ENCODE results near the gene VWC2L.

The VWC2L gene

GRCh38 chr2:214410918-214411554 lies at the start of gene VWC2L:
TSS of gene VWC2L (plus strand) at chr2:214411054. CDS start at chr2:214414194, 3,140 bp downstream.
- no peak for DNase-seq

- no peak for DNase-seq
Observed at GRCh38 chr2:214361116-214361515, 49.7 kb upstream of the VWC2L start.

- no peak for DNase-seq
Observed at GRCh38 chr2:214365549-214365948, 45.3 kb upstream of the VWC2L start.

GRCh38 chr2:214367171-214367570 lies 43.7 kb upstream of the VWC2L start:
- DNase-seq, result no peak

DNA sequence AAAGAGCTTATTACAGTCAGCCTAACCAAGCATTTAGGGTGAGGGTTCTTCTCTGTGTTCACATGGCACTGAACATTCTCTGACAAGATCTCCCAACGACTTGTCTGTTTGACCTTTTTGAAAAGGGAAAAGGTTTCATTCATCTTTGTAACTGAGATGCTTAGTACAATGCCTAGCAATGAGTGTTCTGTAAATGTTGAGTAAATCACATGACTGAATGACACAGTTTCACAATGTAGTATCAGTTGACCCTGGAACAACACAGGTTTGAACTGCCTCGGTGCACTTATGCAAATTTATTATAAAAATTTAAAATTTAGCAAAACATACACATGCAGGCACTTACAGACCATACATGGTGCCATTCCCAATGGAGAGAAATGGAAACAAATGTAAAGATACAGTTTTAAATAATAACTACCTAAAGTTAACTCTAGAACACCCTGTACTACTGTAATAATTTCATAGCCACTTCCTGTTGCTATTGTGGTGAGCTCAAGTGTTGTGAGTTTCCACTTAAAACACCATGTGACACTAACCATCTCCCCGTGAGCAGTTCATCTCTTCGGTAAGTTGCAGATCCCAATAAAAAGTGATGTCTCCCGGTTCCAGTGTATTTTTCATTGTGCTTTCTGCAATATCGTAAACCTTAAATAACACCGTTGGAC lies 34.1 kb upstream of the VWC2L start:
- no peak for DNase-seq

DNA sequence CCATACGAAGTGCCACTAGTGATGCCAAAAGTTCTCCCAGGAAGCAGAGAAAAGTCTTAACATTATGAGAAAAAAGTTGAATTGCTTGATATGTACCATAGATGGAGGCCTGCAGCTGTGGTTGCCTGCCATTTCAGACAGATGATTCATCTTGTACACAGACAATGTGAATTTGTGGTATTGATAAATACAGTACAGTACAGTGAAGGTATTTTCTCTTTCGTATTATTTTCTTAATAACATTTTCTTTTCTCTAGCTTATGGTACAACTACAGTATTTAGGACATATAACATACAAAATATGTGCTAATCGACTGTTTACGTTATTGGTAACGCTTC lies 33.6 kb upstream of the VWC2L start:
- DNase-seq, result no peak

DNA sequence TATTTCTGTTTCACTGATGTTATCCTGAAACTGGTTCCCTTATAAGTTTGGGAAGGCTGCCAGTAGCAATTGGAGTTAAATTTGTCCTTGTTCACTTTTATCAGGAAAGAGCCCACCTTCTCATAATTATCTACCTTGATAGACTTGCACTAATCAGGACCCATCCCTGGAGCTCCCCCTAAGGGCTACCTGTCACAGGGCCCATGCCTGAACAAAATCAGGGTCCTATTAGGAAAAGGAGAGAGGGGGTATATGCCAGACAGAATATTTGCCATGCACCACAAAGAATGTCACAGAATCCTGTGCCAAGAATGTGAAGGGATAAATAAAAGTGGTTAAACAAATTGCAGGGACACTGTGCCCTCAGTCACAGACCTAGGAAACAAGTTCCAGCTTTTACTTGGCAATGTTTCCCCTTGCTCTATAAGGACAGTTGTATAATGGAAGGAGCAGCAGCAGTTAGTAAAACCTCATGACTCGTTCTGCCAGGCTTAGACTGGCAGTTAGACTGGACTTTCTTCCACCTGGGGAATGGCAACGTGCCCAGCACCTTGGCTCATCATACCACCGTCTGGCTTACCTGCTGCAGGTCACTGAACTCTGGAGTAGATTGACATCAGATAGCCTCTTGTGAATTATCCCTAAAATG lies 32.3 kb upstream of the VWC2L start:
- no peak for DNase-seq

DNA sequence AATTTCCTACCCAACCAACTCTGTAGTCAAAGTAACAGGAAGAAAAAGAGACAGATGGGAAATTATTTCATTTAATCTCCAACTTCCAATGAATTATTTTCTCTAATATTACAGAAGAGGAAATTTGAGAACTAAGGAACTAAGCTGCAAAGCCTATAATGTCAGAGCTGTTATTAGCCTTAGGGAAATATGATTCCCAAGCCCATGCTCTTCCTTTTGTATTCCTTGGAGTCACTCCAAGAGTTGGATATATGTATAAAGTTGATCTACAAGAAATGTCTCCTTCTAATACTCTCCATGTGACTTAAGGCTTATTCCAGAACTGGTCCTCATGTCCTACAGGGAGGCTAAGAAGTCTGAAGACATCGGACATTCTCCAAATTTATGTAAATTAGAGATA lies 31.6 kb upstream of the VWC2L start:
- DNase-seq, result no peak

DNA sequence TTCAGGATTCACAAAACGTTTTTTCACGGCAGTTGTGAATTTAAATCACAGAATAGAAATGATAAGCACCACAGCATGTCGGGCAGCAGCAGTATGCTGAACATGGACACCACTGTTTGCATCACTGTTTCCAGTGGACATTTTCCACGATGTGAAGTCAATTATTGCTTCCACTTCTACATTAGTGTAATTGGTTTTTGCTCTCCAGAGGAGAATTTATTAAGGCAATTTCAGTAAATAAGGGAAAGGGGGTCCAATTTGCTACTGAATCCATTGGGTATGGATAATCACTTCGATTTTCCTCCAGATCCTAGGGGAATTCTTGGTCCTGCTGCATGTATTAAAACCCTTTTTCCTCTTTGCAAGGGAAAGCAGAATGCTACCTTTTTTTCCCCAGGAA lies 30.2 kb upstream of the VWC2L start:
- no peak for DNase-seq

DNA sequence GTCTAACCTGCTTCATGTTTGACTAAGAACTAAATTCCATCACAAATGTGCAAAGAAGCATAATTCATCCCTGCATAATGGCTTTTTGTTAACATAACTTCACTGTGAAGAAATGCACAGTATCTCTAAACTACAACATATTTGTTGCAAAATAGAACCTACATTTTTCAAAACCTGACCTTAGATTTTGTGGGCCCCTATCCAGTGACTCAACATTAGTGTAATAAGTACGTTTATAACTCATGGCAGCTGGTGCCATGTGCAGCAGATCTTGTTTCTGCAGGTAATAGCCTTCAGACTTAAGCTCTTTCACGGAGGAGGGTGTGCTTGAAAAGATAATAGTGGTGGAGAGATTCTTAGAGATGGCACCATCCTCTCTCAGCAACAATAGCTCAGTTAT lies 28.6 kb upstream of the VWC2L start:
- DNase-seq, result no peak

DNA sequence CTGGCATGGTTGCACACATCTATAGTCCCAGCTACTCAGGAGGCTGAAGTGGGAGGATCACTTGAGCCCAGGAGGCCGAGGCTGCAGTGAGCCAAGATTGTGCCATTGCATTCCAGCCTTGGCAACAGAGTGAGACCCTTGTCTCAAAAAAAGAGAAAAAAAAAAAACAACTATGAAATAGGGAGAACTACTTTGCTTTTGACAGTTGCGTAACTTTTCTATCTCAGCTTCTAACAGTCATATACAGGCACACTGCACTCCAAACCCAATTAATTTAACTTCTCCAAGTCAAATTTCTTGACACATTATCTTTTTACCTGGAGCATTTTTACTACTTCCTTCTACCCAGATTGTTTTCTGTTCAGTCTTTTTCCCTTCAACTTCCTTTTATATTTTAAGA lies 24.1 kb upstream of the VWC2L start:
- DNase-seq, result no peak

- DNase-seq, result no peak
Observed at GRCh38 chr2:214389334-214389733, 21.5 kb upstream of the VWC2L start.

DNA sequence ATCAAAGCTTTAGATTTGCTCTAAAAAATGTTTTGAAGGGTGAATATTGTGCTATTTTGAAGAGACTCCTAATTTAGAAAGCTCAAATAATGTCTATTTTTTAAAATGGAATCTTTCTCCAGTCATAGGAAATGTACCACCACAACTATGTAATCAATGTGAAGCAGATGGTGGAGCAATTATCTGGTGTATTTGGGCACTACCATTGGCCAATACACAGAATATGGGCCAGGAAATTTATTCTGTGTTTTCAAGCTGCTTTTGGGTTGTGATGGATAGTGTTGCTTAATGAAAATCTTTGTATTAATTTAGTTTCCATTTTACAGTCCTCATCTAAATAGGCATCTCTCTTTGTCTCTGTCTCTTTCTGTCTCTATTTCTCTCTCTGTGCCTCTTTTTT lies 17.1 kb upstream of the VWC2L start:
- DNase-seq, result no peak

DNA sequence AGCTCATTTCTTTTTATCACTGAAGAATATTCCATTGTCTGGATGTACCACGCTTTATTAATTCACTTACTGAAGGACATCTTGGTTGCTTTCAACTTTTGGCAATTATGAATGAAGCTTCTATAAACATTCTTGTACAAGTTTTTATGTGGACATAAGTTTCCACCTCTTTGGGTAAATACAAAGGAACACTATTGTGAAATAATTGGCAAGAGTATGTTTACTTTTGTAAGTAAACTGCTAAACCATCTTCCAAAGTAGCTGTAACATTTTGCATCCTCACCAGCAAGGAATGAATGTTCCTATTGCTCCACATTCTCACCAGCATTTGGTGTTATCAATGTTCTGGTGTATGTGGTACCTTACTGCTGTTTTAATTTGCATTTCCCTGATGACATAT lies 15.8 kb upstream of the VWC2L start:
- no peak for DNase-seq

- DNase-seq, result no peak
Observed at GRCh38 chr2:214401580-214401979, 9.3 kb upstream of the VWC2L start.

GRCh38 chr2:214410128-214410775 lies 602 bp upstream of the VWC2L start:
- no peak for DNase-seq

DNA sequence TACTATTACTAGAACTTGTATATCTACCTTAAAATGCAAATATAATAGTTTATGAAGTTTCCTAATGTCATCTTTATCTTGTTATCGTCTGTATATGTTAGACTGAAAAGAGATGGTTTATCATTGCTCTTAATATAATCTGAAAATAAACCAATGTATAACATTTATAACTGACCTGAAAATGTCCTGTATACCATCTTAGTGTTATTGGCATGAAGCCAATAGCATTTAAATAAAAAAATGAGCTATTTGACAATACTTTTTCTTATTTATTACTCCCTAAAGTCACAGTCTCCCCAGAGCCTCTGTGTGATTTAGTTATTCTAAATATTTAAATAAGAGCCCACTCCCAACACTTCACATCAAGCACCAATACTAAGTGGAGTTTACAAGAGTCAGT lies 1.8 kb downstream of the VWC2L start:
- no peak for DNase-seq

DNA sequence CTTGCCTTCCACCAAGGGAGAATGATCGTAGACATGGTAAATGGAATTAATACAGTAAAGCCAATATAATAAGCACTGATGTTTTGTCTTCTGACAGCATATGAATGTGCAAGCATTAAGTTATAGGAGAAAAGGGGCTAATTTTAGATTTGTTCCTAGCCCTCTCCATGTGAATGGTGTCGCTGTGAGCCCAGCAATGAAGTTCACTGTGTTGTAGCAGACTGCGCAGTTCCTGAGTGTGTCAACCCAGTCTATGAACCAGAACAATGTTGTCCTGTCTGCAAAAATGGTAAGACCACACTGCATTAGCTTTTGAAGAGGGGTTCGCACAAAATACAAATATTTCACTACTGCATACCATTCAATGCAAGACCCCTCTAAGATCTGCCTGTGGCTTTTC lies 25.6 kb downstream of the VWC2L start:
- no peak for DNase-seq

- no peak for DNase-seq
Observed at GRCh38 chr2:214450118-214450894, 39.5 kb downstream of the VWC2L start.

DNA sequence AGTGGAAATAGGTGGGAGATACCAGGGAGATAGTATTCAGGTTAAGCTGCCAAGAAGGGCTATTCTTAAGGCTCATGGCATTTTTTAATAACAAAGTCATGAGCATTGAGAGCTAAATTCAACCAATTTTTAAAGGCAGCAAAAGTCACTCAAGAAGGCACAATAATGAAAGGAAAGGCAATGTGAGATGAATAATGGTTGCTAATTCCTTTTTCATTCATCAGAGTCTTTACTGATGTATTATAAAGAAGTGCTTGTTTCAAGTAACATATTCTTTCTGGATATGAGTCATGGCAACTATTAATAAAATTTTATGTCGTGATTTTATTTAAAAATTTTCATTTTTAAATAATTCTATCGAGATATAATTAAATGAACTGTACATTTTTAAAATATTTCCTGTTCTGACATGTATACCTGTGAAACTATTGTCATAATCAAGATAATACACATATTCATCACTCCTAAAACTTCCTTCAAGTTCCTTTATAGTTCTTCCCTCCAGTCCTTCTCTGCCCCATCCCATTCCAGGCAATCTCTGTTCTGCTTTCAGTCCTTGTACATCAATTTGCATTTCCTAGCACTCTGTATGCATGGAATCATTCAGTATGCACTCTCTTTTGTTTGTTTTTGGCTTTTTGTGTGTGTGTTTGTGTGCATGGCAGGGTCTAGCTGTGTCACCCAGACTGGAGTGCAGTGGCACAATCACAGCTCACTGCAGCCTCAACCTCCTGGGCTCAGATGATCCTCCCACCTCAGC lies 40.8 kb downstream of the VWC2L start:
- DNase-seq, result no peak

- DNase-seq, result no peak
Observed at GRCh38 chr2:214465363-214466146, 54.7 kb downstream of the VWC2L start.

GRCh38 chr2:214469728-214470127 lies 58.9 kb downstream of the VWC2L start:
- DNase-seq, result no peak
